ENCODE measurements around the gene RDH11. TPM values are rescaled to one million over a fixed set of nuclear protein-coding genes. Genes with fewer than 3 reads are reported as not detected.

The RDH11 gene
- total RNA-seq, 4 donors from 2014 or later = 39.3 to 70.2 (median 58.8) TPM

DNA sequence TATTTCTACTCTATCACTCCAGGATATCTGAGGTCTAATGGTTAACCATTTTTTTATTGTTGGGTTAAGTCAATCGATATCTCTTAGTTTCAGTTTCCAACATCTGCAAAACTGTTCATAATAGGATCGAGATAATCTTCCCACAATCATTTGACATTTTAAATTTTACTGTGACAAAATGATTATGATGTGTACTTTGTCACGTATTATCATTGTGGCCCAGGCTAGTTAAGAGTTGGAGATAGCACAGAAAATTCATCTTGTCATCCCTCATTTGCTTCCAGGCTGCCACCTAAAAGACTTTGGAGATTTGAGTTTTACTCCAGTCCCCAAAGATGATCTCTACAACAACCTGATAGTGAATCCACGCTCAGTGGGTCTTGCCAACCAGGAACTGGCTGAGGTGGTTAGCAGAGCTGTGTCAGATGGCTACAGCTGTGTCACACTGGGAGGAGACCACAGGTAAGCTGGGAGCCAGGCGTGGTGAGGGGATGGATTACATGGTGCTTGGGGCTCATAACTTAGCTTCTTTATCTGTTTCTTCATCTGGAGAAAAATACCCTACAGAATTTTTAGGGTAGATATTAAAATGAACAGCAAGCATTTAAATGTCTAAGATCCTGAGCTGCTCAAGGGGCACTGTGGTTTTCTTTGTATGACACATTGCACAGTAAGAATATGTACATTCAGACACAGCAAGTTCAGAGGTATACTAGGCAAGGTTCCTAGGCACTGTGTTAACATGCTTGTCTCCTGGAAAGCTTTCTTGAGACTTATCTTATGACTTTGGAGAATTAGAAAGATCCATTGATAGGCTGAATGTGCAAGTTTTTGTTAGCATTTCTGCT lies 53.4 kb downstream of the RDH11 start:
- Histone ChIP-seq H3K4me1 (no peaks in the 10 kb centered on the region), H3K4me3 (no peak overlapping the region), H3K27me3 (no peaks in the 10 kb centered on the region), H3K36me3 (peaks cover 13% of the 10 kb centered on the region), H3K9me3 (no peaks in the 10 kb centered on the region), H3K27ac (no peak overlapping the region)
- DNase-seq (ENCODE audit: low spot score in 2 of 2) = no peak
- WGBS = 79% methylated on average over 5 of the region's 5 CpGs
- TF ChIP-seq, protein P1, sequence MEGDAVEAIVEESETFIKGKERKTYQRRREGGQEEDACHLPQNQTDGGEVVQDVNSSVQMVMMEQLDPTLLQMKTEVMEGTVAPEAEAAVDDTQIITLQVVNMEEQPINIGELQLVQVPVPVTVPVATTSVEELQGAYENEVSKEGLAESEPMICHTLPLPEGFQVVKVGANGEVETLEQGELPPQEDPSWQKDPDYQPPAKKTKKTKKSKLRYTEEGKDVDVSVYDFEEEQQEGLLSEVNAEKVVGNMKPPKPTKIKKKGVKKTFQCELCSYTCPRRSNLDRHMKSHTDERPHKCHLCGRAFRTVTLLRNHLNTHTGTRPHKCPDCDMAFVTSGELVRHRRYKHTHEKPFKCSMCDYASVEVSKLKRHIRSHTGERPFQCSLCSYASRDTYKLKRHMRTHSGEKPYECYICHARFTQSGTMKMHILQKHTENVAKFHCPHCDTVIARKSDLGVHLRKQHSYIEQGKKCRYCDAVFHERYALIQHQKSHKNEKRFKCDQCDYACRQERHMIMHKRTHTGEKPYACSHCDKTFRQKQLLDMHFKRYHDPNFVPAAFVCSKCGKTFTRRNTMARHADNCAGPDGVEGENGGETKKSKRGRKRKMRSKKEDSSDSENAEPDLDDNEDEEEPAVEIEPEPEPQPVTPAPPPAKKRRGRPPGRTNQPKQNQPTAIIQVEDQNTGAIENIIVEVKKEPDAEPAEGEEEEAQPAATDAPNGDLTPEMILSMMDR (IDR thresholded peaks at IDR 0.05) = no peak
- no peak for TF ChIP-seq EP300 (IDR thresholded peaks at IDR 0.05)
- TF ChIP-seq POLR2A (IDR thresholded peaks at IDR 0.05) = no peak
- no peak for TF ChIP-seq POLR2AphosphoS5 (IDR thresholded peaks at IDR 0.05)

DNA sequence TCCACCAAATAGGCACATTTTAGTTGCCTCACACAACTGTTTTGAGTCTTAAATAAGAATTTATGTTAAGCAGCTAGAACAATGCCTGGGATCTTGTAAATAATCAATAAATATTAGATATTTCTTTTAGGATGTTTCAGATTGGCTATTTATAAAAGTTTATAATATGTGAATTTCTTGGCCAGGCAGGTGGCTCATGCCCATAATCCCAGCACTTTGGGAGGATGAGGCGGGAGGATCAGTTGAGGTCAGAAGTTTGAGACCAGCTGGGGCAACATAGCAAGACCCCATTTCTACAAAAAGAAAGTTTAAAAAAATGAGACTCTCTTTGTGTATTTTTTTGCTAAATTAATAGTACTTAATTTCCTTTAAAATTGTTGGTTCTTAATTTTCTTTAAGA lies 54.1 kb downstream of the RDH11 start:
- no peak overlapping the region for H3K27ac ChIP-seq
- TF ChIP-seq EP300 (IDR thresholded peaks at IDR 0.05) (no peak), POLR2A (IDR thresholded peaks at IDR 0.05) (no peak), POLR2AphosphoS5 (IDR thresholded peaks at IDR 0.05) (no peak)
- TF ChIP-seq, protein P1 (IDR thresholded peaks at IDR 0.05) = no peak
- H3K36me3 ChIP-seq = peaks cover 7% of the 10 kb centered on the region
- no peak overlapping the region for H3K4me3 ChIP-seq
- H3K9me3 ChIP-seq = no peaks in the 10 kb centered on the region
- no peak for DNase-seq (ENCODE audit: low spot score in 2 of 2)
- H3K27me3 ChIP-seq = no peaks in the 10 kb centered on the region
- no peaks in the 10 kb centered on the region for H3K4me1 ChIP-seq
- 89% methylated on average over 1 of the region's 1 CpG for WGBS

DNA sequence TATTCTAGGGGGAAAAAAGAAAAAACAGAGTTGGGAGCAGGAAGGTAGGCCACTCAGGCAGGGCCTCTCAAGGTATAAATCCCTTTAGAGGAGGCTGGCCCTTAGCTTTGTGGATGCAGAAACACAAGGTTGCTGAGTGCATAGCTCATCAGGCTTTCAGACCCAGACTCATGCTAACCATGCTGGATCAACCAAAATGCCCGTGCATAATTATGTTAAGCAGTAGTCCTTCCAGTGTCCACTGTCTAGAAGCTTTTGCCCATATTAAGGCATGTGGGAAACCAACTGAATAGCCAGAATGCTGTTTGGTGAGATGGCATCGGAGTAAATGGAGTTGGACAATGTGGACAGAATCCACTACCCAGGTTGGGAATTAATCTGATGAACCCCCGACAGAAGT lies 56.9 kb downstream of the RDH11 start:
- Histone ChIP-seq H3K27me3 (no peaks in the 10 kb centered on the region), H3K36me3 (no peaks in the 10 kb centered on the region), H3K4me3 (no peak overlapping the region), H3K9me3 (no peaks in the 10 kb centered on the region), H3K4me1 (no peaks in the 10 kb centered on the region), H3K27ac (no peak overlapping the region)
- TF ChIP-seq, protein P1 (IDR thresholded peaks at IDR 0.05) = no peak
- no peak for TF ChIP-seq EP300 (IDR thresholded peaks at IDR 0.05)
- no peak for TF ChIP-seq POLR2A (IDR thresholded peaks at IDR 0.05)
- TF ChIP-seq POLR2AphosphoS5 (IDR thresholded peaks at IDR 0.05) = no peak
- 94% methylated on average over 3 of the region's 3 CpGs for WGBS
- DNase-seq (ENCODE audit: low spot score in 2 of 2) = no peak

DNA sequence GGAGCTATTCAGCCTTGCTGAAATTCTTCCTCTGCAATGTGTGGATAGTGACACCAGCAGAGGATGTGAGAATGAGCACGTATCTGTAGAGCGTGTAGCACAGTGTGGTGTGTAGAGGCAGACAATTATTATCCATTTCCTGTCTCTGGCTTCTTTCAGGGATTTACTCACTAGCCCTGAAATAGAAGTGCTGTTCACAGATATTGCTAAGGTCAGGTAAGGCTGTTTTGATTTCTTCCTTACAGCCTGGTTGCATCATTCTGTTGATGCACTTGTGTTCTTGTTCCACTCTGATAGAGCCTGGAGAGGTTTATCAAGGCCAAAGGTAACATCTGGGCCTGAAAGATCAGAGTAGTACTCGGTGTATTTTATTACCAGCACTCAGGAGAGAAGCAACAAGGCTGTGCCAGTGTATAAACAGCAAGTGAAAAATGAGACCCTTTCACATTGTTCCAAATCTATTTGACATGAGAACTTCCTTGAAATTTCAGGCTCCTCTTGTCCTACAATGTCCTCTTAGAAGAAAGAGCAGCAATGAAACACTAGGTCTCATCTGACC lies 59.1 kb downstream of the RDH11 start:
- H3K9me3 ChIP-seq = no peaks in the 10 kb centered on the region
- no peak overlapping the region for H3K4me3 ChIP-seq
- TF ChIP-seq, protein P1 (IDR thresholded peaks at IDR 0.05) = no peak
- no peak for TF ChIP-seq POLR2A (IDR thresholded peaks at IDR 0.05)
- TF ChIP-seq EP300 (IDR thresholded peaks at IDR 0.05) = no peak
- TF ChIP-seq POLR2AphosphoS5 (IDR thresholded peaks at IDR 0.05) = no peak
- no peaks in the 10 kb centered on the region for H3K4me1 ChIP-seq
- H3K27ac ChIP-seq = no peak overlapping the region
- no peaks in the 10 kb centered on the region for H3K36me3 ChIP-seq
- no peaks in the 10 kb centered on the region for H3K27me3 ChIP-seq
- WGBS = 68% methylated on average over 3 of the region's 3 CpGs
- no peak for DNase-seq (ENCODE audit: low spot score in 2 of 2)

DNA sequence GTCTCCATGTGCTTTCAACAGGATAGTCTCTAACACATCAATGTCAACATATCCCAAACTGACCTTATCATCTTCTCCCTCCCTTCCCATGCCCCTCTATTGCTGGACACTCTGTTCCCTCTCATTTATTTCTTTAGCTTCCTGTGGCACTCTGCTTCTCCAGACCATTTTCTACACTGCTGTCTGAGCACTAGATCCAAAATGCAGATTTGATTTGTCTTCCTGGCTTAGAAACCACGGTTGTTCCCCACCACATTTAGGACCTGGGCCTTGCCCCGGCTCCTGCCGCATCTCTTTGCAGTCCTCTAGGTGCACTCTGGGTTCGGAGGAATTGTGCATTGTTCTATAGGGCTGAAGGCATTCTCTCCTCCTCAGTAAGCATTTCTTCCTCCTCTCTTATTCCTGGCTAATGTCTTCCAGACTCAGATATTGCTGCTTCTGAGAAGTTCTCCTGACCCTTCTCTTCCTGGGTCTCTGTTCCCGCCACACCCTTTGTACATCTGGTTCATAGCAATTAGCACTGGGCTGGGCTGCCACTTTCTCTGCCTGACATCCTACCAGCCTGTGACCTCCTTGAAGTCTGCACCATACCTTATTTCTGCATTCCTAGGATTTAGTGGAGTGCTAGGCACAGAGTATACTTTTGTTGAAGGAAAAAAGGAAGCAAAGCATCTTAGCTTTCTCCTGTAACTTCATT lies 62.0 kb downstream of the RDH11 start:
- no peaks in the 10 kb centered on the region for H3K27me3 ChIP-seq
- no peak for TF ChIP-seq EP300 (IDR thresholded peaks at IDR 0.05)
- TF ChIP-seq POLR2A (IDR thresholded peaks at IDR 0.05) = no peak
- TF ChIP-seq, protein P1 (IDR thresholded peaks at IDR 0.05) = no peak
- TF ChIP-seq POLR2AphosphoS5 (IDR thresholded peaks at IDR 0.05) = no peak
- no peak for DNase-seq (ENCODE audit: low spot score in 2 of 2)
- no peak overlapping the region for H3K4me3 ChIP-seq
- H3K9me3 ChIP-seq = no peaks in the 10 kb centered on the region
- no peak overlapping the region for H3K27ac ChIP-seq
- H3K4me1 ChIP-seq = no peaks in the 10 kb centered on the region
- 81% methylated on average over 5 of the region's 5 CpGs for WGBS
- H3K36me3 ChIP-seq = no peaks in the 10 kb centered on the region

Data from suprapubic skin (tissue), 4 donors.